ENCODE data around the gene DEAF1. TPM values are rescaled to one million over a fixed set of nuclear protein-coding genes. Genes with fewer than 3 reads are reported as not detected.

Gene DEAF1
- total RNA-seq, 1 experiment from 2014 or later, result 33.9 TPM

DNA sequence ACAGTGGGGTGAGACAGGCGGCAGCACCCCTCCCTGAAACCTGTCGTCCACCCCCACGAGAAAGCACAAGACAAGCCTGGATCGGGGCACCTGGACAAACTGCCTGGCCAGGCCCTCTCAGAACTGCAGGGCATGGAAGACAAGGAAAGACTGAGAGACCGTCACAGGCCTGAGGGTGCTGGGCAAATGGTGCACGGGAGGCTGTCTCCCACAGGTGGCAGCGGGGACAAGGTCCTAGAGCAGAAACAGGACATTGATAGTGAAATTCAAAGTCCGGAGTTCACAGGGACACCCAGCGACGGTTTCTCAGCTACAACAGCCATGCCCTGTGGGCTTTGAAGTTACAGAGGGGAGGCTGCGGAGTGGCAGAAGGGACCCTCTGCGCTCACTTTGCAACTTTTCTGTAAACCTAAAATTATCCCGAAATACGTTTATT is 37.3 kb downstream of the DEAF1 start:
- Histone ChIP-seq H3K9me2 (ENCODE audit: insufficient read depth) (no peaks in the 10 kb centered on the region), H2AFZ (ENCODE audit: low read depth, low read length, poor library complexity, severe bottlenecking) (no peak overlapping the region), H3K4me2 (ENCODE audit: low read length) (no peak overlapping the region), H4K20me1 (ENCODE audit: insufficient read depth) (no peaks in the 10 kb centered on the region), H3K4me3 (replicated peaks in 1 of 2; ENCODE audit: low read depth in 1 of 2, low read length in 2 of 2) (no peak overlapping the region), H3K4me1 (ENCODE audit: control insufficient read depth in 1 of 2, insufficient read depth in 2 of 2, low read length in 2 of 2) (no peaks in the 10 kb centered on the region), H3K27ac (ENCODE audit: low read depth, low read length) (no peak overlapping the region), H3K27me3 (ENCODE audit: insufficient read depth, low read length) (no peaks in the 10 kb centered on the region), H3K9ac (ENCODE audit: low read length) (no peak overlapping the region), H3K79me2 (ENCODE audit: insufficient read depth, low read length) (peaks cover 3% of the 10 kb centered on the region; the same call in 1 of the 2 replicates), H3K9me3 (ENCODE audit: control insufficient read depth in 1 of 2, insufficient read depth in 1 of 2, low read depth in 1 of 2, low read length in 2 of 2) (no peaks in the 10 kb centered on the region), H3K36me3 (ENCODE audit: control insufficient read depth in 1 of 2, insufficient read depth in 2 of 2, low read length in 2 of 2) (peaks cover 0 to 2% of the 10 kb centered on the region in 2 experiments; a peak in 1 of 4 replicates)
- DNase-seq (ENCODE audit: low read depth, low spot score) (no peak), ATAC-seq (no peak)
- RAD21 ChIA-PET (ENCODE audit: low non-redundant PET in 1 of 2, low total read pairs in 2 of 2, uncharacterized antibody in 2 of 2, unreplicated experiment in 2 of 2), result no interaction called here
- CTCF ChIA-PET, result no interaction called here
- POLR2A ChIA-PET, result no interaction called here
- intact Hi-C loops (cut with micrococcal nuclease), result no loop called here
- no TSS peak for BruUV-seq (replicated peaks)
- no peak for TF ChIP-seq SP1 (IDR thresholded peaks at IDR 0.05; ENCODE audit: low read depth)

DNA sequence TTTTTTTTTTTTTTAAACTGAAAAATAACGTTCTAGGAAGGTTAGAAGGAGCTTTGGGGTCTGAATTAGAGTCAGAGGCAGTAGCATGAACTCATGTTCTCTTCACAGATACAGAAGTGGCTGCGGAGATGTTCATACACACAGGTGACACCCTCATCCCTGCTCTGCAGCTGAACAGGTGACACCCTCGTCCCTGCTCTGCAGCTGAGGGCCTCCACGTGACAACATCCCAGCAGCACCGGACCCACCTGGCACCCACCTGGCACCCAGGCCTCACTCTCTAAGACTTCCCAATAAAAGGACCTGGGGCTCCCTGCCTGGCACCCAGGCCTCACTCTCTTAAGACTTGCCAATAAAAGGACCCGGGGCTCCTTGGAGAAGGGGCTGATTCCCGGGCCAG is 38.2 kb downstream of the DEAF1 start:
- ChIA-PET POLR2A (no interaction called here), CTCF (no interaction called here), RAD21 (ENCODE audit: low non-redundant PET in 1 of 2, low total read pairs in 2 of 2, uncharacterized antibody in 2 of 2, unreplicated experiment in 2 of 2) (no interaction called here)
- Histone ChIP-seq H3K79me2 (ENCODE audit: insufficient read depth, low read length) (no peaks in the 10 kb centered on the region), H3K9me2 (ENCODE audit: insufficient read depth) (no peaks in the 10 kb centered on the region), H4K20me1 (ENCODE audit: insufficient read depth) (no peaks in the 10 kb centered on the region), H3K9me3 (ENCODE audit: control insufficient read depth in 1 of 2, insufficient read depth in 1 of 2, low read depth in 1 of 2, low read length in 2 of 2) (no peaks in the 10 kb centered on the region), H3K27me3 (ENCODE audit: insufficient read depth, low read length) (no peaks in the 10 kb centered on the region), H3K9ac (ENCODE audit: low read length) (no peak overlapping the region), H3K4me2 (ENCODE audit: low read length) (no peak overlapping the region), H3K27ac (ENCODE audit: low read depth, low read length) (no peak overlapping the region), H3K36me3 (ENCODE audit: control insufficient read depth in 1 of 2, insufficient read depth in 2 of 2, low read length in 2 of 2) (peaks cover 0 to 2% of the 10 kb centered on the region in 2 experiments; a peak in 1 of 4 replicates), H3K4me3 (replicated peaks in 1 of 2; ENCODE audit: low read depth in 1 of 2, low read length in 2 of 2) (no peak overlapping the region), H3K4me1 (ENCODE audit: control insufficient read depth in 1 of 2, insufficient read depth in 2 of 2, low read length in 2 of 2) (no peaks in the 10 kb centered on the region), H2AFZ (ENCODE audit: low read depth, low read length, poor library complexity, severe bottlenecking) (no peak overlapping the region)
- DNase-seq (ENCODE audit: low read depth, low spot score), result no peak
- no peak for ATAC-seq
- intact Hi-C loops (cut with micrococcal nuclease), result no loop called here
- BruUV-seq (replicated peaks), result no TSS peak
- TF ChIP-seq ZNF274 (IDR thresholded peaks at IDR 0.05; ENCODE audit: low read depth, low read length) (no peak), EZH2phosphoT487 (IDR thresholded peaks at IDR 0.05; ENCODE audit: borderline replicate concordance) (no peak), RAD21 (IDR thresholded peaks at IDR 0.05; ENCODE audit: low read depth) (no peak), ZFX (IDR thresholded peaks at IDR 0.05) (no peak), POLR2AphosphoS5 (IDR thresholded peaks at IDR 0.05; ENCODE audit: low read depth, low read length) (no peak), JUND (IDR thresholded peaks at IDR 0.05) (no peak), EGR1 (IDR thresholded peaks at IDR 0.05; ENCODE audit: low read depth) (no peak), SP1 (IDR thresholded peaks at IDR 0.05; ENCODE audit: low read depth) (no peak), ELF1 (IDR thresholded peaks at IDR 0.05; ENCODE audit: borderline replicate concordance, low read depth) (no peak), POLR2A (IDR thresholded peaks at IDR 0.05; ENCODE audit: borderline replicate concordance, extremely low read depth, insufficient read depth, insufficient read length) (no peak), YY1 (IDR thresholded peaks at IDR 0.05; ENCODE audit: extremely low read depth, insufficient replicate concordance, low read depth, low read length) (no peak)
- TF ChIP-seq, protein P1, sequence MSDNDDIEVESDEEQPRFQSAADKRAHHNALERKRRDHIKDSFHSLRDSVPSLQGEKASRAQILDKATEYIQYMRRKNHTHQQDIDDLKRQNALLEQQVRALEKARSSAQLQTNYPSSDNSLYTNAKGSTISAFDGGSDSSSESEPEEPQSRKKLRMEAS (IDR thresholded peaks at IDR 0.05), result no peak
- TF ChIP-seq, protein P2, sequence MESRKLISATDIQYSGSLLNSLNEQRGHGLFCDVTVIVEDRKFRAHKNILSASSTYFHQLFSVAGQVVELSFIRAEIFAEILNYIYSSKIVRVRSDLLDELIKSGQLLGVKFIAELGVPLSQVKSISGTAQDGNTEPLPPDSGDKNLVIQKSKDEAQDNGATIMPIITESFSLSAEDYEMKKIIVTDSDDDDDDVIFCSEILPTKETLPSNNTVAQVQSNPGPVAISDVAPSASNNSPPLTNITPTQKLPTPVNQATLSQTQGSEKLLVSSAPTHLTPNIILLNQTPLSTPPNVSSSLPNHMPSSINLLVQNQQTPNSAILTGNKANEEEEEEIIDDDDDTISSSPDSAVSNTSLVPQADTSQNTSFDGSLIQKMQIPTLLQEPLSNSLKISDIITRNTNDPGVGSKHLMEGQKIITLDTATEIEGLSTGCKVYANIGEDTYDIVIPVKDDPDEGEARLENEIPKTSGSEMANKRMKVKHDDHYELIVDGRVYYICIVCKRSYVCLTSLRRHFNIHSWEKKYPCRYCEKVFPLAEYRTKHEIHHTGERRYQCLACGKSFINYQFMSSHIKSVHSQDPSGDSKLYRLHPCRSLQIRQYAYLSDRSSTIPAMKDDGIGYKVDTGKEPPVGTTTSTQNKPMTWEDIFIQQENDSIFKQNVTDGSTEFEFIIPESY (IDR thresholded peaks at IDR 0.05; ENCODE audit: extremely low read depth, insufficient replicate concordance, low read length), result no peak

All from HCT116 (cell line).